ENCODE measurements around the gene KCNF1.

The KCNF1 gene

DNA sequence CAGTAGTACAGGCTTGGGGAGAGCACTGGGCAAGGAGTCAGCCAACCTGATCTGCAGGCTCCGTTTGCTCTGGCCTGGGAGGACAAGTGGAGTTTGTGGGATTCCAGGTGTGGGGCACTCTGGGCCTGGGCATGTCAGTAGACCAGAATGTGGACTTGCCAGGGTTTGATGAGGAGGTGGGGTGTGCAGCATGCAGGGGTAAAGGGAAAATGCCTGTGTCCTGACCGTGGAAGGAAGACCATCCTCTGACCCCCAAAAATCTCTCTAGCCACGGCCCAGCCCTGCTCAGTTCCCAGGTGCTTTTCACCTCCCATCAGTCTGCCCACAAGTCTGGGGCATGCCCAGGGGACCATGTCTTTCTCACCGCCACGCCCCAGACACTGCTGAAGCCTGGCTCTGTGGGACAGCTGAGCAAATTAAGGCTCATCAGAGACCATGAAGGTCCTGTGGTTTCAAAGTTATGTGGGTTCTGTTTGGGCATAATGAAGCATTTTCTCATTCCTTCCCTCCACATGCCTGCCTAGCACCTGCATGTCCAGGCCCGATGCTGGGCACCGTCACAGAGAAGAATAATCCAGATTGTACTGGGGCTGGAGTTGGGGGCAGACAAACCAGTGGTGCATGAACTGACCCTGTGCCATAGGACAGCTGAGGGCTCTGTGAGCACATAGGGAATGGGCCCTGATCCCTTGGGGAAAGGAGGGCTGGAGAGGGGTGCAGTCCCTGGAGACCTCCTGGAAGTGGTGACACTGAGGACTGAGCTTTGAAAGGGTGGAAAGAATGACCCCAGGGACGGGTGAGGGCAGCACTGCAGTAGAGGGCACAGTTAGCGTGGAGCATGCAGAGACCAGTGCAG, 6.5 kb upstream of the KCNF1 start:
- DNase-seq, result no peak

DNA sequence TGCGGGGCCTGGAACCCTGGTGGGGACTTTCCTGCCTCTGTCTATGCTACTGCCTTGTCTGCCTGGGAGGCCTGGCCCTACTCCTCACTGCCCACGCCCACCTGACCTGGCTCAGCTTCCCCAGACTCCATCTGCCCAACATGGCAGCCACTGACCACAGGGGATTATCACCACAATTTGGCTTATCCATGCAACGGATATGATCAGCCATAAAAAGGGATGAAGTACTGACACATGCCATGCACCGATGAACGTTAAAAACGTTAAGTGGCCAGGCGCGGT, 5.9 kb upstream of the KCNF1 start:
- no peak for DNase-seq

DNA sequence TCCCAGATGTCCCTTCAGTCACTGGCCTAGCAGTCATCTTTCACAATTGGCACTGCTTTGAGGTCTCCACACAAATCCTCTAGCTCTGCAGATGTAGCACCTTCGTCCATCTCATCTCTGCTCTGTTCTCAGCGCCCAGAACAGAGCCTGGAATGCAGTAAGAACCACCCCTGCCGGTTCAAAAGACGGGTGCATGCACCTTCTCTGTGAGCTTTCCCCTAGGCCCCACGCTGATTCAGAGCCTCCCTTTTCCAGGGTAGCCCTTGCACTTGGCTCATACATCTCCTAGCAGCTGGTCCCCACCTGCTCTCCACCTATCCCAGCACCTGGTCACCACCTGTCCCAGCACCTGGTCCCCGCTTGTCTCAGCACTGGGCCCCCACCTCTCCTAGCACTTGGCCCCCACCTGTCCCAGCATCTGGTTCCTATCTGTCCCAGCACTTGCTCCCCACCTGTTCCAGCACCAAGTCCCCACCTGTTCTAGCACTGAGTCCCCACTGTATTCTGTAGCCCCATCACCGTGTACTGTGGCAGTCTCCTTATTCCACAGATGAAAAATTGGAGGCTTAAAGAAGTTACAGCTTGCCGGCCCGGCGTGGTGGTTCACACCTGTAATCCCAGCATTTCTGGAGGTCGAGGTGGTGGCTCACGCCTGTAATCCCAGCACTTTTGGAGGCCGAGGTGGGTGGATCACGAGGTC, 4.7 kb upstream of the KCNF1 start:
- no peak for DNase-seq

DNA sequence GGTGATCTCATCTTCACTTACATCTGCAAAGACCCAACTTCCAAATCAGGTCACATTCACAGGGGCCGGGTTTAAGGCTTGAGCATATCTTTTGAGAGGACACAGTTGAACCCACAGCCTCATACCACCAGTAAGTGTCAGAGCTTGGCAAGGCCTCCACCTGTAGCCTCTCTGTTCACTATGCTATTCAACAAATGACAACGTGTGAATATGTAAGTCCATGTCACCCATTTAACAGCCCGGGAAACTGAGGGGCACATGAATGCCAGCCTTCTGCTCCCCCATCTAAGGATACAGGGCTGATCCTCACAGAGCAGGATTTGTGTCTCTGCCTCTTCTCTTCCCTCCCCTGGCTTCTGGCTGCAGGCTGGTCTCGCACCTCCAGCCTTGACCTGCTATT, 3.5 kb upstream of the KCNF1 start:
- DNase-seq, result no peak

DNA sequence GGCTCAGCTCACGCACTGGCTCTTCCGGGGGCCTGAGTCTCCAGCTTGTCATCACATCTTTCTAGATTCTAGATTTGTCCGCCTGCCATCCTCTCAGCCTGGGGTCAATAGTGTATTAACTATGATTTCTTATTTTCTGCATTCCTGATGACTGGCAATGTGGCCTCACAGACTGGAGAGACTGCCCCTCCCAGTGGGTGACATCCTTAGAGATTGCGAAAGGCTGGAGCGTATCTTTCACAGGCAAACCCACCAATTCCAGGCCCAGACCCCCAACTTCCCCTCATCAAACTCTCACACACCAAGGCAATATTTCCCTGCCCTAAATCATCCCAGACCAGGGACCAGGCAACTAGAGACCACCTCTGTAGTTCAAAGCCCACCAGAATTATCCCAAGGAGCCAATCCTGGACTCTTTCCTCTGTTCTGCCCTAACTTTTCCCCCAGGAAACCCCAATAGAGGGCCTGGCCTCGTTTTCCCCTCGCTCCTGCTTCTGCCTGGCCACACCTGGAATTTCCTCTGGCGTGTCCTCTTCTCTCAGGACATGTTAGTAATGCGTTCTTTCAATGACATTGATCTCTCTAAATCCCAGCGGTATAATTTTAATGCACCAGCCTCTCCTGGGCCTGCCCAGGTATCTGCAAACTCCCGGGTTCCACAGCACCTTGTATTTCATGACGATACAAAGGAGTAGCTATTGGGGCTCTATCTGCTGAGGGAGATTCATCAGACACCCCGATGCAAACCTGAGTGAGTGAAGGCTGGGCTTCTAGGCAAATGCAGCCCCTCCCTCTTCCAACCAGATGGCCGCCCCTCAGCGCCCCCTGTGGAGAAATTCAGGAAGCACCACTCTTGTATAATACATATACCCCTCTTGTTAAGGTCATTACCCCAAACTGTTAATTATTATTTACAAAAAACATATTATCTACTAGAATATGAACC, 2.4 kb upstream of the KCNF1 start:
- DNase-seq, result peak; percentile 58

DNA sequence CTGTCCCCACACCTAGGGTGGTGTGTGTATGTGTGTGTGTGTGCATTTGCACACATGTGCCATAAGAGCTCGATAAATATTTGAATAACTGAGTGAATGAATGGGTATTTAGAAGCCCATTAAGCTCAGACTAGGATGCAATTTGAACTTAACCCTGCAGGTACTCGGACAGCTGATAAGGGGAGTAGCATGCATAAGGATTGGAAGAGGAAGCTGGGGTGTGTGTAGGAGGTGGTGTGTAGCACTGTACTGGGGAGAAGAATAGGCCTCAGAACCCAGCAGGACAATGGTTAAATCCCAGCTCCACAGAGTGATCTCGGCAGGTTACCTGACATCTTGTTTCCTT, 1.8 kb upstream of the KCNF1 start:
- DNase-seq, result no peak

DNA sequence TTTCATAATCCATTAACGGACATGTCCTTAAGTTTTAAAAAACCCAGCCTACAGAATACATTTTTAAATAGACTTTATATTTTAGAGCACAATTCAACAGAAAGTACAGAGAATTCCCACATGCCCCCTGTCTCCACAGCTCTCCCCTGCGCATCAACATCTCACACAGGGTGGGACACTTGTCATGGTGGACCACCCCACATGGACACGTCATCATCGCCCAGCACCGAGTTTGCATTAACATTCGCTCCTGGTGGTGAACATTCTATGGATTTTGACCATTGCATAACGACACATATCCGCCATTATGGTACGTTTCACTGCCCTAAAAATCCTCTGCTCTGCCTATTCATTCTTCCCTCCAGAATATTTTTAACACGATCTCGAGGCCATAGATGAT, 1.1 kb upstream of the KCNF1 start:
- DNase-seq, result no peak

DNA sequence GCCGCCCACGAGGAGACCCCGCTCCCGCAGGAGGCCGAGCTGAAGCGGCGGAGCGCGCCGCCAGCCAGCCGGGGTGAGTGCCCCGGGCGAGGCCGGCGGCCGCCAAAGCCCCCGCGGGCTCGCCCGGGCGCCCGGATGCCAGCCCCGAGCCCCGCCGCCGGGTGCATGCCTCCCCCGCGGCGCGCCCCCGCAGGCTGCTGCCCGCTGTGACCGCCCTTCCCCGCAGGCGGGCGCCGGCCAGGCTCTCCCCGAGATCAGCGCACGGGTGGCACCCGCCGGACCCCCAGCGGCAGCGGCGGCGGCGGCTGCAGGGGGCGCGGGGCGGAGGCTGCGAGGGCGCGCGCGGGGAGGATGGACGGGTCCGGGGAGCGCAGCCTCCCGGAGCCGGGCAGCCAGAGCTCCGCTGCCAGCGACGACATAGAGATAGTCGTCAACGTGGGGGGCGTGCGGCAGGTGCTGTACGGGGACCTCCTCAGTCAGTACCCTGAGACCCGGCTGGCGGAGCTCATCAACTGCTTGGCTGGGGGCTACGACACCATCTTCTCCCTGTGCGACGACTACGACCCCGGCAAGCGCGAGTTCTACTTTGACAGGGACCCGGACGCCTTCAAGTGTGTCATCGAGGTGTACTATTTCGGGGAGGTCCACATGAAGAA, 470 bp downstream of the KCNF1 start:
- DNase-seq, result no peak

DNA sequence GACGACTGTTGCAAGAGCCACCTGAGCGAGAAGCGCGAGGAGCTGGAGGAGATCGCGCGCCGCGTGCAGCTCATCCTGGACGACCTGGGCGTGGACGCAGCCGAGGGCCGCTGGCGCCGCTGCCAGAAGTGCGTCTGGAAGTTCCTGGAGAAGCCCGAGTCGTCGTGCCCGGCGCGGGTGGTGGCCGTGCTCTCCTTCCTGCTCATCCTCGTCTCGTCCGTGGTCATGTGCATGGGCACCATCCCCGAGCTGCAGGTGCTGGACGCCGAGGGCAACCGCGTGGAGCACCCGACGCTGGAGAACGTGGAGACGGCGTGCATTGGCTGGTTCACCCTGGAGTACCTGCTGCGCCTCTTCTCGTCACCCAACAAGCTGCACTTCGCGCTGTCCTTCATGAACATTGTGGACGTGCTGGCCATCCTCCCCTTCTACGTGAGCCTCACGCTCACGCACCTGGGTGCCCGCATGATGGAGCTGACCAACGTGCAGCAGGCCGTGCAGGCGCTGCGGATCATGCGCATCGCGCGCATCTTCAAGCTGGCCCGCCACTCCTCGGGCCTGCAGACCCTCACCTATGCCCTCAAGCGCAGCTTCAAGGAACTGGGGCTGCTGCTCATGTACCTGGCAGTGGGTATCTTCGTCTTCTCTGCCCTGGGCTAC, 1.2 kb downstream of the KCNF1 start:
- no peak for DNase-seq

DNA sequence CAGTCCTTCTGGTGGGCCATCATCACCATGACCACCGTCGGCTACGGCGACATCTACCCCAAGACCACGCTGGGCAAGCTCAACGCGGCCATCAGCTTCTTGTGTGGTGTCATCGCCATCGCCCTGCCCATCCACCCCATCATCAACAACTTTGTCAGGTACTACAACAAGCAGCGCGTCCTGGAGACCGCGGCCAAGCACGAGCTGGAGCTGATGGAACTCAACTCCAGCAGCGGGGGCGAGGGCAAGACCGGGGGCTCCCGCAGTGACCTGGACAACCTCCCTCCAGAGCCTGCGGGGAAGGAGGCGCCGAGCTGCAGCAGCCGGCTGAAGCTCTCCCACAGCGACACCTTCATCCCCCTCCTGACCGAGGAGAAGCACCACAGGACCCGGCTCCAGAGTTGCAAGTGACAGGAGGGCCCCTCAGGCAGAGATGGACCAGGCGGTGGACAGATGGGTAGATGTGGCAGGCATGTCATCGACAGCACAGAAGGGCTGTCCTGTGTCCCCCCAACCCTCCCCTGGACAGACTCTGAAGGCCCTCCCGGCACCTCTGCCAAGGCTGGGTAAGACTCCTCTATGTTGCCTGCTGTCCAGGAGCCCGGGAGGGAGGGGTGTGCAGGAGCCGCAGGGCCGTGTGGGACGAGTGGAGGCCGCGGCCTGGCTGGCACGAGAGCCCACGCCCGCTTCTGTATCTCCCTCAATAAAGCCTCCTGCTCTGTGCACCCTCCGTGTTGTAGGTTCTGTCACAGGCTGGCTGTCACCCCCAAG, 2.0 kb downstream of the KCNF1 start:
- no peak for DNase-seq

DNA sequence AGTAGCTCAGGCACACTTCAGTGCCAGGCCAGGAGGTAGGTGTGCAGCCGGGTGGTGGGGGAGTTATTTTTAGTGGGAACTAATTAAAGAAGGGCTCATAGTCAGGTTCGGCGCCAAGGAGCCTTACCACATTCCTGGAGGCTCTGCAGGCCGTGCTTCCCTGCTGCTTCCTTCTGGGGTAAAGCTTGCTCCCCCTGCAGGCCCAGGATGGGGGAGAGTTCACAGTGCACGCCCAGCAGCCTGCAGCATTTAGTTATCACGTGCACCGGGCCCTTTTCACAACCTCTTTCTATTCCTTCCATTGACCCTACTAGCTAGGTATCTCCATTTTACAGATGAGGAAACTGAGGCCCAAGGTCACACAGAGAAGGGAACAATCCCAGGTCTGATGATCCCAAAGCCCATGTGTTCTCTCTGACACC, 2.5 kb downstream of the KCNF1 start:
- DNase-seq, result no peak

DNA sequence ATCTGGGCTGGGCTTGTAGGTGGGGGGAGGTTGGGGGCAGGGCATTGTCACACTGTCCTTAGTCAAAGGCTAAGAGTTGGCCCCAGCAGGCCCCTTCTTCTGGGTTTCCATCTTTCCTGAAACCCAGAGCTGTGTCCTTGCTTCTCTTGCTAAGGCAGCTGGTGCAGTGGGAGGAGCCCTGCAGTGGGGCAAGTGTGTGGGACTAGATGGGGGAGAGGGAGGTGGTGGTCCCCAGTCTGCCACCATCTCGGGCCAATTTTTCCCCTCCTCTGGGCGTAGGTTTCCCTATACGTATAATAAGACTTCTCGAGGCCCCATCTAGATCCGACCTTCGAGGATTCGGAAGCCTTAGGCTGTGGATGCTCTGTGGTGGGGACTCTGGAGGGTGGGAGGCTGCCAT, 3.5 kb downstream of the KCNF1 start:
- no peak for DNase-seq

DNA sequence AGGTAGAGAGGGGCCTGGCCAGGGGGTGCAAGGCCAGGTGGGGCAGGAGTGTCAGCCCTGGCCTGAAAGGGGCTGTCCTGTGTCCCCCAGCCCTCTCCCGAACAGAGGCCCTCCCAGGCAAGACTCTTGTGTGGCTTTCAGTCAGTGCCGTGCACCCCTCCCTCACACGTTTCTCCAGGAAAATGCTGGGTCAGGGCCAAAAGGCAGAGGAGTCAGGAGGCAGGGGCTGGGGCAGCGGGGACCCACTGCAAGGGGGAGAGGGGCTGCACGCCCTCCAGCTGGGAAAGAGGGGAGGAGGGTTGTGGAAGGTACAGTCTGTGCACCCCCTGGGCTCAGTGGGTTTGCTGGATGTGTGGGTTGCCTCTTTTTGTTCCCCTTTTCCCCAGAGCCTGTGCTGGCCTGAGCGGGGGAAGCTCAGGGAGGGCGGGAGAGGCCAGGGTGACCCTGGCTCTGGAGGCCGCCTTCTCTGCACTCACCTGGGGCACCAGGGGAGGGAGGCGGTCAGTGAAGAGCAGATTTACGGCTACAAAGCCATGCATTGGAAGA, 4.1 kb downstream of the KCNF1 start:
- no peak for DNase-seq

DNA sequence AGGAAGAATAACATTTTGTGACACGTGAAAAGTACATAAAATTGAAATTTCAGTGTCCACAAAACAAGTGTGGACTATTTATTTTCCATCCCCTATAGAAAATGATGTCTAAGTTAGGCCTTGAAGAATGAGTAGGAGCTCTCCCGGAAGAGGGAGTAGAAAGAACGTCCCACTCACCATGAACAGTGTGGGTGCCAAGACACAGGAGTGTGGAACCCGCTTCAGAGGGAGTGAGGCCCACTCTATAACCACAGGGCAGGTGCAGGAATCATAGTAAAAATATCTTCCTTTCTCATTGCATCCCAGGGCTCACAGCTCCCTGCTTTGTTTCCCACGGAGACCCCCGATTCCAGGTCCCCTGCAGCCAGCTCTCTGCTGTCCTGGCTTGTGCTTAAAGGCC, 5.2 kb downstream of the KCNF1 start:
- no peak for DNase-seq

DNA sequence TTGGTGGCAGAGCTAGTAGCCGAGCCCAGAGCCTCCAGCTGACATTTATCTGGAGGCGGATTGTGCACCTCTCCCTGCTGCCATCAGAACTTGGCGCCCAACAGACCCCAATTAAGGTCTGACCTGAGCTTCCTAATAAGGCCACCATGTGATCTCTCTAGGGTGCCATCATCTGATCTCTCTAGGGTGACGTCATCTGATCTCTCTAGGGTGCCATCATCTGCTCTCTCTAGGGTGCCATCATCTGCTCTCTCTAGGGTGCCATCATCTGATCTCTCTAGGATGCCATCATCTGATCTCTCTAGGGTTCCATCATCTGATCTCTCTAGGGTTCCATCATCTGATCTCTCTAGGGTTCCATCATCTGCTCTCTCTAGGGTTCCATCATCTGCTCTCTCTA, 6.2 kb downstream of the KCNF1 start:
- DNase-seq, result no peak

DNA sequence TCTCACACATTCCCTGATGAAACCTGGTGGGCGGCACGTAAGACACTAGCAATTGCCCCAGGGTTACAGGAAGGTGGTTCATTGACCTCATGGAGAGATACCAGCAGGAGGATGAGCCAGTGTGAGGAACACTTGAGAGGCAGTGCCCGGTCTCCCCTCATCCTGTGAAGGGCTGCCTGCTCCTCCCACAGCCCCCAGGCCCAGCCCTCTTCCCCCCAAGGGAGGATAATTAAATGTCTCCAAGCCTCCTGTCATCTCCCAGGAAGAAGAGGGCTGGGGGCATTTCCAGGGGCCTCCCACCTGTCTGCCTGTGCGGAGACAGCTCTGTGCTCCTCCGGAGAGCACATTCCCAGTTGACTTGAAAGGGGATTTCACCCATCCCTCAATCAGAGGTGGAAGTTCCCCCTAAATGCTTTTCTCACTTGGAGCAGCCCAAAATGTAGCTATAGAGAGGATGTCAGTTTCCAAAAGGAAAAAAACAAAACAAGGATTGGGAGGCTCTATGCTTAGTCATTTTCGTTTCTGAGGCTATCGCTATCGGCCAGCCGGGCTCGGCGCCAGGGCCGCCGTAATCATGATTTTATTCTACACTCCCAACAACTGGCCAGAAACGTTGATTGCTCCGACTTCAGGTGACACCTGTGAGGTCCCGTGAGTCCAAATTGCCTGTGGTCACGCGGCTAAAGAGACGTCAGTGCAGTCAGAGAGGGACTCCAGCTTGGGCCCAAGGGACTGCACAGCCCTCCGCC, 7.1 kb downstream of the KCNF1 start:
- DNase-seq, result no peak

DNA sequence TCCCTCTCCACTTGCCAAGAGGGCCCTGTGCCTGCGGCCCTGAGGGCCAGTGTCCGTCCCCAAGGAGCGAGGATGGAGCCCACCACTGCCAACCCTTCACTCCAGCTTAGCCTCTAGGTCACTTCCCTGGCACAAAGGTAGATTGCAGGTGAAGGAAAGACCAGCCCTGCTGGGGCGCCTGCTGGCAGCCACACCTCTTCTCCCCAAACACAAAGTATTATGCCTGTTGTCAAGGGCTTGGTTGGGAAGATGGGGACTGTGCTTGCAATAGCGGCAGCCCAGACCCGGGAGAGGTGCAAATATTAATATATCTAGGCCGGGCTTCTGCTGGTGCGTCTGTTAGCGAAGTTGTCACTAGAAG, 7.7 kb downstream of the KCNF1 start:
- no peak for DNase-seq

DNA sequence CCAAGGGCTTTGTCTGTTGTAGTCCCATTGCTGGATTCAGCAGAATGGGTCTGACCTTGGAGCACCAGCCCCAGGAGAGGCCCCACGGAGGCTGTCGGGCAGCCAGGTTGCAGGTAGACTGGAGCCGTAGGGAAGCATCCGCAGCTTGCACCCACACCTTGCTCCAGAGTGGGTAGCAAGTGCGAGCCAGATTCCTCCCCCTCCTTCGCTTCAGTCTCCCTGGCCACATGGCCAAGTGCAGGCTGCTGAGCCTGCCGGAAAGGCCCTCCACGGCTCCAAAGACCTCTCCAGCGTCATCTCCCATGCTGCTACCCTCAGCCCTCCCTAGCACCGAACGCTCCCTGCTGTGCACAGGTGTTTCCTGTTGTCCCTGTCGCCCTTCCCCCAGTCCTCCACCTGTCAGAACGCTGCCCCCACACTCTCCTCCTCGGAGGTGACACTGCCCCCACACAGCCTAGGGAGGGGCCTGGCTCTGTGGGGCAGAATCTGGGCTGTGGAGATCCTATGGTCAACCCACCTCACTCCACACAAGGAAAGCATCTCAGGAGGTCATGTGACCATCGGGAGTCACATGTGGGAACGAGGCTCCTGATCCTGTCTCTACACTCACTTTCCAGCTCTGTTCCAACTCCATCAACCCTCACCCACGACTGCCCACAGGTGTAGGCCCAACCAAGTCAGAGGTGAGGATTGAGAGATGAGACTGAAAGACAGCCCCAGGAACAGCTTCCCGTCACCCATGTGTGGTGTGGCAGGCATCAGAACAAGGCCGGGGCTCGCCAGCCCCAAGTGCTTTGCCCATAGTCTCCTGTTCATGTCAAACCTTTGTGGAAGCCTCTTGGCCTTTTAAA, 8.3 kb downstream of the KCNF1 start:
- no peak for DNase-seq

DNA sequence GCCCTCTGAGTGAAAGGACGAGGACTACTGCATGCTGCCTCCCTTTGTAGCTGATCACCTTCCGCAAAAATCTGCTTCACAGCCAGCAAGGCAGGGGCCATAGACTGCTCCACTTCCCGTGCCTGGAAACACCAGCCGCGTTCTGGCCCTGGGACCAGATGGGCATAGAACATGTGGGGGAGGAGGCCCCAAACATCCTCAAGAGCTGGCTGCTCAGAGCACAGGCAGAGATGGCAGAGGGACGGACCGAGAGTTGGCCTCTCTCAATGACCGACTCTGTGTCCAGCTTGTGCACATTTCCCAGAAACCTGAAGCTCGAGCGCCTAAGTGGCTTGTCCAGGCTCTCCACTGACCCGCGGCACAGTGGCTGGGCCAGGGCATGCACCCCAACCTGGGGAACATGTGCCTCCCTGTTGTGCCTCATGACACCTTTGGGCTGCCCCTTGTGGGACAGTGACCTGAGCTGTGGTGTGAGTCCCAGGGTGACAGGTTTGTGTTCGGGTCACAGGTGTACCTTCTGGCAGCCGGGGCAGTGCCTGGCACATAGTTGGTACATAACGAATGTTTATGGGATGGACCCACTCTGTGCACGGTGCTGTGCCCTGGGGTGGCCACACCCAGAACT, 9.1 kb downstream of the KCNF1 start:
- DNase-seq, result no peak

All from NCI-H526 treated with DMSO at 0.1 percent for 48 hours (cell line).